NCI-H1694 (cell line): Measurements from ENCODE around the gene TARBP1.

Source experiments
- DNase-seq: peaks from one replicate; lab custom pipeline; 2025; lab: John Stamatoyannopoulos, UW

The TARBP1 gene

GRCh38 chr1:234484218-234484617 lies 5.2 kb upstream of the TARBP1 start:
- no peak for DNase-seq

- DNase-seq = no peak
Measured at GRCh38 chr1:234481771-234482170, 2.8 kb upstream of the TARBP1 start.

GRCh38 chr1:234479866-234480265 lies 887 bp upstream of the TARBP1 start:
- no peak for DNase-seq

- DNase-seq = no peak
Measured at GRCh38 chr1:234479310-234479559, 256 bp upstream of the TARBP1 start.

- no peak for DNase-seq
Measured at GRCh38 chr1:234478152-234478480, 863 bp downstream of the TARBP1 start.

GRCh38 chr1:234477386-234478151 lies 1.4 kb downstream of the TARBP1 start:
- DNase-seq = no peak

- no peak for DNase-seq
Measured at GRCh38 chr1:234476172-234476571, 2.8 kb downstream of the TARBP1 start.

- DNase-seq = no peak
Measured at GRCh38 chr1:234475167-234475793, 3.7 kb downstream of the TARBP1 start.

- DNase-seq = no peak
Measured at GRCh38 chr1:234474375-234474774, 4.6 kb downstream of the TARBP1 start.

GRCh38 chr1:234473118-234473517 lies 5.9 kb downstream of the TARBP1 start:
- no peak for DNase-seq

- no peak for DNase-seq
Measured at GRCh38 chr1:234469376-234469775, 9.6 kb downstream of the TARBP1 start.

- DNase-seq = no peak
Measured at GRCh38 chr1:234468580-234468979, 10.4 kb downstream of the TARBP1 start.

GRCh38 chr1:234467821-234468220 lies 11.2 kb downstream of the TARBP1 start:
- no peak for DNase-seq

- no peak for DNase-seq
Measured at GRCh38 chr1:234466945-234467344, 12.0 kb downstream of the TARBP1 start.

- DNase-seq = no peak
Measured at GRCh38 chr1:234463749-234464148, 15.2 kb downstream of the TARBP1 start.

GRCh38 chr1:234460652-234461051 lies 18.3 kb downstream of the TARBP1 start:
- no peak for DNase-seq

- no peak for DNase-seq
Measured at GRCh38 chr1:234458352-234459017, 20.5 kb downstream of the TARBP1 start.

GRCh38 chr1:234454926-234455325 lies 24.1 kb downstream of the TARBP1 start:
- DNase-seq = no peak

- DNase-seq = no peak
Measured at GRCh38 chr1:234452406-234452965, 26.5 kb downstream of the TARBP1 start.

- DNase-seq = no peak
Measured at GRCh38 chr1:234440348-234440747, 38.6 kb downstream of the TARBP1 start.

GRCh38 chr1:234438579-234438978 lies 40.4 kb downstream of the TARBP1 start:
- no peak for DNase-seq

- no peak for DNase-seq
Measured at GRCh38 chr1:234437423-234438171, 41.4 kb downstream of the TARBP1 start.

GRCh38 chr1:234435620-234436019 lies 43.4 kb downstream of the TARBP1 start:
- DNase-seq = no peak
